ENCODE data around the gene ZNF879. TPM values are rescaled to one million over a fixed set of nuclear protein-coding genes. Genes with fewer than 3 reads are reported as not detected.

ZNF879 gene
- total and polyA plus RNA-seq, 2 of the 13 experiments (the other 11 are each of a cell fraction or from before 2014, with no cell fraction given), result 0.83 to 2.8 TPM

DNA sequence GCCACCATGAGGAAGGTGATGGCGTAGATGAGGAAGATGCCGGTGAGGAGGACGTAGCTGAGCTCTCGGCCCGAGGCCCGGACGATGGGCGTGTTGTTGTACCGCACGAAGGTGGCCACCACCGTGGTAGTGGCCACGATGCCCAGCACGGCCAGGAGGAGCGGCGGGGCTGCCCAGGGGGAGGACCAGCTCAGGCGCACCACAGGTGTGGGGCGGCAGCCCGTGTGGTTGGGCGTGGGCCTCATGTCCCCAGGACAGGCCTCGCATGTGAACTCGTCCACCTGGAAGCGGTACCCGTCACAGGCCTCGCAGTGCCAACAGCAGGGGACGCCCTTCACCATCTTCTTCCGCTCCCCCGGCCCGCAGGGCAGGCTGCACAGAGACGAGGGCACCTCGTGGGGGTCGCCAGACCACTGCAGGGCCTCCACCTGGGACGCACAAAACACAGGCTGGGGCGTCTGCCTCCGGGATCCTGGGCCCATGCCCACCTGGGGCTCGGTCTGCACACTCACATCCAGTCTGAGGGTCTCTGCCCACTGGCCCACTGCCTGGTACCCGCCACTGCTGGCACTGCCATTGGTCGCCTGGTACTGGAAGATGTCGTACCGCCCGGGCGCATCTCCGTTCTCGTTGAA is 37.2 kb upstream of the ZNF879 start:
- FAIRE-seq (no peak), DNase-seq (ENCODE audit: low spot score) (no peak), ATAC-seq (no peak)
- in situ Hi-C loops (cut with HindIII; ENCODE audit: extremely low pct_ligation_motif_present, low pct_unique_long_range_greater_than_20kb), result no loop called here
- no TSS peak for BruUV-seq (replicated peaks)
- TF ChIP-seq TAF1 (CRISPR knock-in tag; IDR thresholded peaks at IDR 0.05) (no peak), TARDBP (CRISPR knock-in tag; IDR thresholded peaks at IDR 0.05) (no peak), SSRP1 (CRISPR knock-in tag; IDR thresholded peaks at IDR 0.05) (no peak)
- Histone ChIP-seq H3K36me3 (replicated peaks in 1 of 2; ENCODE audit: control insufficient read depth in 1 of 2, insufficient read depth in 2 of 2, low read length in 2 of 2) (no peaks in the 10 kb centered on the region), H3K27me3 (ENCODE audit: control insufficient read depth in 1 of 2, insufficient read depth in 2 of 2, low read length in 2 of 2) (no peaks in the 10 kb centered on the region), H3K27ac (ENCODE audit: extremely low read length, insufficient read depth, low read length) (no peak overlapping the region), H3K4me2 (ENCODE audit: low read depth, low read length) (no peak overlapping the region), H3K4me1 (ENCODE audit: insufficient read depth, low read length) (no peaks in the 10 kb centered on the region), H3K9ac (ENCODE audit: insufficient read depth, low read depth, low read length) (no peak overlapping the region), H3K79me2 (ENCODE audit: insufficient read depth, low read length) (no peaks in the 10 kb centered on the region), H3K9me3 (ENCODE audit: low read length) (peaks cover 65% of the 10 kb centered on the region), H2AFZ (ENCODE audit: low read length) (no peak overlapping the region), H3K4me3 (replicated peaks in 1 of 3; ENCODE audit: insufficient read depth in 1 of 3, low read depth in 2 of 3, low read length in 3 of 3) (no peak overlapping the region), H4K20me1 (ENCODE audit: insufficient read depth, low read length) (no peaks in the 10 kb centered on the region)
- intact Hi-C loops (cut with micrococcal nuclease; ENCODE audit: unreplicated experiment), result no loop called here
- WGBS (ENCODE audit: low lambda C conversion rate), result 84% methylated on average over 24 of the region's 43 CpGs
- CTCF ChIA-PET (ENCODE audit: low intra/inter-chr PET ratio, low total read pairs), result no interaction called here
- POLR2A ChIA-PET, result no interaction called here

DNA sequence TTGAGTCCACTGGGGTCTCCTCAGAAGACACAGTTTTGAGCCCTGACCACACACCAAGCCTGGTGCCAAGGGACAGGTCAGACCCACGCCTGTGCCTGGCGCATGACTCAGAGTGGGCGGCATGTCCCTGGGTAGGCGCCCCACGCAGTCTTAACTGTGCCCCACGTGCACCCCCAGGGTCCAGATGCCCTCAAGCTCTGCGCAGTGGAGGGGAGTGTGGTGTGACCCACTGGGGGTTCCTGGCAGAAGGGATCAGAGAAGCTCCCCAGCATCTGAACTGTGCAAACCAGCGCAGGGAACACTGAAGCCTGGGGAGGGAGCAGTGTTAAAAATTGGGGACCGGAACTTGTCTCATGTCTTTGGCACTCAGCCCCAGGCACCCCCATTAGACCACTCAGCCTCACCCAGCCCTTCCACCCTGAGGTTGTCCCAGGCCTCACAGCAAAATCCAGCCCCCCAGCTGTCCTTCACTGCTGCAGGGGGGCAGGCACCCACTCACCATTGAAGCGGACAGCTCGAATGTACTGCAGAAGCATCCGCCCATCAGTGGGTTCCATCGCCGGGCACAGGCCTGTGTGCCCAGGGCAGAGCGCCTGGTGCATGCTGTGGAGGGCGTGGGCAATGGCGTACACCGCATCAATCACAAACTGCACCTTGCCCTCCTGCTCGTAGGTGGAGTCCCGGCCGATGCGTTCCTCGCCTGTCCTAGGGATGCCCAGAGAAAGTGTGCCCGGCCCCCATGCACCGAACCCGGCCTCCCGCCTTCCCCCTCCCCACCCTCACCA is 35.0 kb upstream of the ZNF879 start:
- POLR2A ChIA-PET, result no interaction called here

More for the DNA sequence above, 35.0 kb upstream of the ZNF879 start:
- Histone ChIP-seq H3K9me3 (ENCODE audit: low read length) (peaks cover 50% of the 10 kb centered on the region), H3K4me2 (ENCODE audit: low read depth, low read length) (no peak overlapping the region), H4K20me1 (ENCODE audit: insufficient read depth, low read length) (no peaks in the 10 kb centered on the region), H3K27me3 (ENCODE audit: control insufficient read depth in 1 of 2, insufficient read depth in 2 of 2, low read length in 2 of 2) (no peaks in the 10 kb centered on the region), H3K79me2 (ENCODE audit: insufficient read depth, low read length) (no peaks in the 10 kb centered on the region), H3K36me3 (replicated peaks in 1 of 2; ENCODE audit: control insufficient read depth in 1 of 2, insufficient read depth in 2 of 2, low read length in 2 of 2) (no peaks in the 10 kb centered on the region), H2AFZ (ENCODE audit: low read length) (no peak overlapping the region), H3K4me3 (replicated peaks in 1 of 3; ENCODE audit: insufficient read depth in 1 of 3, low read depth in 2 of 3, low read length in 3 of 3) (no peak overlapping the region), H3K27ac (ENCODE audit: extremely low read length, insufficient read depth, low read length) (no peak overlapping the region), H3K9ac (ENCODE audit: insufficient read depth, low read depth, low read length) (no peak overlapping the region), H3K4me1 (ENCODE audit: insufficient read depth, low read length) (no peaks in the 10 kb centered on the region)
- BruUV-seq (replicated peaks), result no TSS peak
- in situ Hi-C loops (cut with HindIII; ENCODE audit: extremely low pct_ligation_motif_present, low pct_unique_long_range_greater_than_20kb), result no loop called here
- intact Hi-C loops (cut with micrococcal nuclease; ENCODE audit: unreplicated experiment), result no loop called here
- CTCF ChIA-PET (ENCODE audit: low intra/inter-chr PET ratio, low total read pairs), result no interaction called here
- DNase-seq (ENCODE audit: low spot score) (no peak), FAIRE-seq (no peak), ATAC-seq (no peak)
- 44% methylated on average over 11 of the region's 27 CpGs for WGBS (ENCODE audit: low lambda C conversion rate)
- TF ChIP-seq ZNF329 (CRISPR knock-in tag; IDR thresholded peaks at IDR 0.05; ENCODE audit: low read depth), result no peak
